ENCODE results near the gene RPL14.

RPL14 gene

DNA sequence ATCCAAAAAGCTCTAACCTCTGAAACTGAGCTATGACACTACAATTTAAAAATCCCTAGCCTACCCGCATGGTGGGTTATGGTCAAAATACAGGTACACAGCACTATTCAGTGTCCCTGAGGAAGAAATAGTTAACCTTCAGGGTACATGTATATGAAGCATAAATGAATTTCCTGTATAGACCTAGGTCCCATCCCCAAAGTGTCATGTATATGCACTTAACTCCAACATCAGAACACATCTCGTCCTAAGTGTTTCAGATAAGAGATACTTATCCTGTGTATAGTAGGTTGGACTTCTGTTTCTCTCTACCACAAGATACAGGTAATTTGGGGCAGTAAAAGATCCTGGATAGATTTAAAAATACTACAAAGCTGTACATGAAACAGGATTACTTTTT lies 6.4 kb downstream of the RPL14 start:
- no peak for DNase-seq (ENCODE audit: low spot score)

DNA sequence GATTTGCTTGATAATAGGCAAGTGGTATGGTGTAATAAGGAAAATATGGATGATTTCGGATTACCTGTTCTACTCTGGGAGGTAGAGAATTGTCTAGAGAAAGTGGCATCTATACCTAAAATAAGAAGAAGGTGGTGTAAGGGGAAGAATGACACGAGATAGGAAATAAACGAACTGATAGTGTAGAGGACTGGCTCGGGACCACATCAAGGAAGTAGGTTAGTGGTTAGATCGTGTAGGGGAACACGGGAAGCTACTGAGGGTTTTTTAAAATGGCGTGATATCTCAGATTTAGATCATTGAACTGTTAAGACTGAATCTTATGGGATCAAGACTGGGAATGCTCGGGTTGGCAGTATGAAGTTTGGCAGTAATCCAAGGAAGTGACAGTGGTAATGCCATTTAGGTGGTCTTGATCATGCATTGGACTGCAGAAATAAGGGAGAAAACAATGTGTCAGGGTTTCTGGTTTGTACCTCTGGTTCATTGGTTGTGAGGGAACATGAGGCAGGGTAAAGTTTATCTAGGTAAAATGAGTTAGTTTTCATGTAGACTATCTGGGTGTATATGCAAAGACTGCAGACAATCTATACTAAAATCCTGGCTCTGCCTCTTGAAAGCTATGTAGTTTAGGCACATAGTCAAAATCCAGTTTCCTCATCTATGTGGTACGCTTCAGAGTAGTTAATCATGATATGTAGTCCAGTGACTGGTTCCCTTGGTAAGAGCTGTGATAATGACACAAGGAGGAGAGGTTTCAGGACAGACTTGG lies 7.4 kb downstream of the RPL14 start:
- DNase-seq (ENCODE audit: low spot score) = no peak

DNA sequence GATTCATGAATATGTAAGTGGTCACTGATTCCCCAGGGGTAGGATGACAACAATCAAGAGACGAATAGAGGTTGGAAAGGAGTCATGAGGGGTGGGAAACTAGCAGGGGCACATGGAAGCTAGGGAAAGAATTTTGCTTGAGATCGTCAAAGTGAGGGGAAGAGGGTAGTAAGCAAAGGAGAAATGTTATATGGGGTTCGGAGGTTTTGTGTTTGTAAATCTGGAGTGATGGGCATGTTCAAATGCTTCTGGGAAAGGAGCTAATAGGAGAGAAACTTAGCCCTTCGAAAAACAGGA lies 7.9 kb downstream of the RPL14 start:
- DNase-seq (ENCODE audit: low spot score) = no peak

DNA sequence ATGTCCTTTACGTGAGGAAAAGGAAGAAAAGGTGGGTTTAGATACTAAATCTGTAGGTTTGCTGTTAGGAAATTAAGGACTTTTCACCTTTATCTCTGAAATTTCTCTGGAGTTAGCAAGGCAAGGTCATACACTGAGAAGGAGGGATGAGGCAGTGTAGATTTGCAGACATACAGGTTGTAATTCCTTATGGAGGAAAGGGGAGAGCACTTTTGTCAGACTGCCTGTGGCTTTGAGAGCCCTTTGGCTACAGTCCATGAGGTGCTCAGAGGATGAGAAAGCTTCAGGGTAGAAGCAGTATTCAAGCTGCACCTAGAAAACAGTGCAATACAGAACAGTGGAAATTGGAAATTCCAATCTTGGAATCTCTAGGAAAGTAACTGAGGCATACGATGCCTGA lies 8.3 kb downstream of the RPL14 start:
- DNase-seq (ENCODE audit: low spot score) = no peak

DNA sequence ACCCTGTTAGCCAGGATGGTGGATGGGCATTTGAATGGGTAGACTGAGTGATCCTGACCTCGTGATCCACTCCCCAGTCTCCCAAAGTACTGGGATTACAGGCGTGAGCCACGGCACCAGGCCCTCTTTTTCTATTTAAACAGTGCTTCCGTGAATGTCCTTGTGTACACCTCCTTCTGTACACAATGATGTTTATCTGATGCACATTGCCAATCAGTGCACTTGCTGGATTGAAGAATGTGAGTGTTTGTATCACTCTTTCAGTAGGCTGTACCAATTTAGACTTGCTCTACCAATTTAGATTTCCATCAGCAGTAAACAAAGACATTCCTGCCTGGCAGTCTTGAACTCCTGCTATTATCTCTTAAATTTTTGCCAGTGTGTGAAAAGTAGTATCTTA lies 10.9 kb downstream of the RPL14 start:
- no peak for DNase-seq (ENCODE audit: low spot score)

DNA sequence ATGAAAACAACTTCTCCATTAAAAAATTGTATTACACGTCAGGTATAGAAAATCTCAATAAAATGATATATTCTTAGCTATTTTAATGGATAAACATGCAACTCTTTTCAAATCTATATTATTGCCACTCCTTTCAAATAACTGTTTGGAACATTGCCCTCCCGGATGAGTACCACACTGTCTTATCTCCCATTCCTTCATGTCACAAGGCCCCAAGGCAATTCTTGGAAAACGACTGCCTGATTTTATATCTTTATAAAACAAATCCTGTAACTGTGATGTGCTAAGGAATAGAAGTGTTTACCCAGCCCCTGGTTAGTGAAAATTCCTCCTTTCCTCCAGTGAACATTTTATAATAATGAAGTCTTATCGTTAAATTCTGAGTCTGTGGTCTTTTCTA lies 13.6 kb downstream of the RPL14 start:
- no peak for DNase-seq (ENCODE audit: low spot score)

DNA sequence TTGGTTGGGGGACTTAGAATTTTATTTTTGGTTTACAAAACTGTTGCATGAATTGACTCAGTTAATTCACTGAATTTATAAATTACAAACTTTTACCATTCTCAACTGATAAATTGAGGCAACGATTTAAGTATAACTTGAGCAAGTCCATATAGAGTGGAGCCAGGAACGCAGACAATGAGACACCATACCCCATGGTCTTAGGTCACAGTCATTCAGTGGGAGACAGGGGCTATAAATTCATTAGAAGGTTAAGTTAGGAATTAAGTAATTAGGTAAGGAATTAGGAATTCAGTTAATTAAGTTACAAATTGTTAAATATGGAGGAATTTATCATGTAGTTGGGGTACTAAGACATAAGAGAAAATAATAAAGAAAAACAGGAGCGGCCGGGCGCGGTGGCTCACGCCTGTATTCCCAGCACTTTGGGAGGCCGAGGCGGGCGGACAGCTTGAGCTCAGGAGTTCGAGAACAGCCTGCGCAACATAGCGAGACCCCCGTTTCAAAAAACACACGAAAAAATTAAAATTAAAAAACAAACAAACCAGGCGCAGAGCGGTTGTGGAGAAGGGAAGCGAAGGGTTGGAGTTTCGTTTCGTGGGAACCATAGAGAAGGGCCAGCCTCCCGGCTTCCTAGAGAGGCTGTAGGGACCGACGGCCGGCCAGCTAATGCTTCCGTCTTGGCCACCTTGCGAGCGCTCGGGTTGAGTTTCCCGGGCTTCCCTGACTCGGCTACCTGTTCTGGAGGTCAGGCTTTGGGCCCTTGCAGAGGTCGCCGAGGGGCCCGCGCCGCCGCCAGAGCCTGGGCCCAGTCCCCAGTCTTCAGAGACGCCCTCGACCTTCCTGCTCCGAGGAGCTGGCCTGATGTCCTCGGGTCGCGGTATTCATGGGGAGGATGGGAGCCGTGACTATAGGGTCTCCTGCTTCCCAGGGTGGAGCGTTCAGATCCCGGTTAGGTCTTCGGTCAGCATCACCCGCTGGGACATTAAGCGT lies 19.6 kb downstream of the RPL14 start, which contains the start of gene ZNF619:
ZNF619 (plus strand) TSS at position 645 of the 993 bp plus-strand sequence. CDS start 858 bp downstream, outside the sequence.
- peak; percentile 63 for DNase-seq (ENCODE audit: low spot score)

DNA sequence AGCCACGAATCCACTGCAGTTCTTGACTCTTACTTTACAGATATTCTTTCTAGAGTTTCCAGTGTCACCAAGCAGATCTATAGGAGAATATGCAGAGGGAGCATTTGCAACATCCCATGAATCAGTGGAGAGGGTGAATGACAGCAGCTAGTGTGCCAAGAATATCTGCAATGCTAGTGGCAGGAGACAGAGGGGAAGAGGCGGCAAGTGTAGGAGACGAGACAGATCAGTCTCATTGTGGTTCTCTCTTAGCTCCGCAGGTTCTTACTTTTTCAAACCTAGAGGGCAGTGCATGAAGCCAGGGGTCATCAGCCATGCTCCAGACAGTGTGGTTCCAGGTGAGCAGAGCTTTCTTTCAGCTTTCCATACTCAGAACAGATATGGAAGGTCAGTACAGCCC lies 20.5 kb downstream of the RPL14 start:
- no peak for DNase-seq (ENCODE audit: low spot score)

DNA sequence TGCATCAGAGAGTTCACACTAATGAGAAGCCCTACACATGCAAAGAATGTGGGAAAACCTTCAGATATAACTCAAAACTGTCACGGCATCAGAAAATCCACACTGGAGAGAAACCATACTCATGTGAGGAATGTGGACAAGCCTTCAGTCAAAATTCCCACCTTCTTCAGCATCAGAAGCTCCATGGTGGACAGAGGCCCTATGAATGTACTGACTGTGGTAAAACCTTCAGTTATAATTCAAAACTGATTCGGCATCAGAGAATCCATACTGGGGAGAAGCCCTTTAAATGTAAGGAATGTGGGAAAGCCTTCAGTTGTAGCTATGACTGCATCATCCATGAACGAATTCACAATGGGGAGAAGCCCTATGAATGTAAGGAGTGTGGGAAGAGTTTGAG lies 30.0 kb downstream of the RPL14 start:
- DNase-seq (ENCODE audit: low spot score) = no peak

DNA sequence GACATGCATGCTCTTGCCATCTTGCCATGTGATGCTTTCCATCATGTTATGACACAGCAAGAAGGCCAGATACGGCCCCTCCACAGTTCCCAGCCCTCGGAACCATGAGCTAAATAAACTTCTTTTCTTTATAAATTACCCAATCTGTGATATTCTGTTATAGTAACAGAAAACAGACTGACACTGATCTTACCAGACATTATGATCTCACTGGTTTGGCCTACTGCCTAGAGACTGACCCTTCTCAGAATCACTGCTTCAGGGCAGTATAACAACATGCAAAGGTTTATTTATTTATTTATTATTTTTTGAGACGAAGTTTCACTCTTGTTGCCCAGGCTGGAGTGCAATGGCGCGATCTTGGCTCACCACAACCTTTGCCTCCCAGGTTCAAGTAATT lies 33.8 kb downstream of the RPL14 start:
- DNase-seq (ENCODE audit: low spot score) = no peak

DNA sequence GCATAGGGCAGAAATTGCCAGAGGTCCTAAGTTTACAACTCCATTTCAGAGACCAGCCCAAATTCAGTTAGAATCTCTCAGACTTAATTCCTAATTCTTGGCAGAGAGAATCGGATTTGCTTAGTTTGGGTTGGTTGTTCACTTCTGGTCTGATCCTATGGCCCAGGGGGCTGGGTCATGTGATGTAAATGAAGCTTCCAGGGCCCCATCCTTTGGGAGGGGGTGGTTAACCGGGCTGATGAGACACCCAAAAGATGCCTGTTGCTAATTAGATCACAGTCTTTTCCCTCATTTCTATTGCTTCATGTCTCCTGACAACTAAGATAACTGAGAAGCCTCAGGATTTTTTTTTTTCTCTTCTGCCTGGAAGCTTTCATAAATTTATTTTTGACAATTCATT lies 37.6 kb downstream of the RPL14 start:
- no peak for DNase-seq (ENCODE audit: low spot score)

DNA sequence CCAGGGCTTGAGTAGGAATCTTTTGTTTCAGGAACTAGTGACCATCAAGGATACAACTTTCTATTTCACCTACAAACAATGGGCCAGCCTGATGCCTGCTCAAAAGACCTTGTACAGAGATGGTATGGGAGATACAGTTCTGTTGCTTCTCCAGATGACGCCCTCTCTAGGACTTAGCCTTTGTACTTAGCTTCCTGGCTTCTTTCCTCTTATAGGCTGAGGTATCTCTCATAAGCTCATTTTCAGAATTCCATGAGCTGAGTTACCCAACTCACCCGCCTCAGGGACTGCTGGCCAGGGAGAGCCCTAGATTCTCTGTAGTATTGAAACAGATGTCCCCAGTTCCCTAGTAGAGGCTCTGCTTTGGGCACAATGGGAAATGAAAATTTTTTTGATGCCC lies 40.1 kb downstream of the RPL14 start:
- no peak for DNase-seq (ENCODE audit: low spot score)

DNA sequence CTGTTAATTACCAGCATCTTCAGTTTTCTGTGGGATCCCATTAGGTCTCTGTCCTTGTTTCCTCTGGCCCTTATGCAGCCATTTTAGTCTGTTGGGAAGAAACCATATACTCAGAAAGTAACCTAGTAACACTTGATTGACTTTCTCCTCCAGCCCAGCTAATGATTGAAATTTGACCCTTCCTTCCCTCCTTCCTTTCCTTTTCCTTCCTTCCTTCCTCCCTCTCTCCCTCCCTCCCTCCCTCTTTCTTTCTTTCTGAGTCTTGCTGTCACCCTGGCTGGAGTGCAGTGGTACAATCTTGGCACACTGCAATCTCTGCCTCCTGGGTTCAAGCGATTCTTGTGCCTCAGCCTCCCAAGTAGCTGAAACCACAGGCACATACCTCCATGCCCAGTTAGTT lies 42.8 kb downstream of the RPL14 start:
- no peak for DNase-seq (ENCODE audit: low spot score)

DNA sequence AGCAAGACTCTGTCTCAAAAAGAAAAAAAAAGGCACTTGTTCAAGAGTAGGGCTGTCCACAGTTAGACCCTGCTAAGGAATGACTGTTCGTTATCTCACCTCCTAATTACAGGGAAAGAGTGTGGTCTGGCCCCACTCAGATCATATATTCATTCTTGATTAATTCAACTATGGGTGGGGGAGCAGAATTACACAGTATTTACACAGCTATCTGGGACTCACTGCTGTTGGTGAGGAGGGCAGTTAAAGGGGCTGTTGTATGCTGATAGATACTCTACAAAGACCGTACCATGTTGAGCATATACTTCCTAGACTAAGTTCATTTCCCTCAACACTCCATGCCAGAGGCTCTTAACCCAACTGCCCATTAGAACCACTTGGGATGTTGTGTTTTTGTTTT lies 44.9 kb downstream of the RPL14 start:
- no peak for DNase-seq (ENCODE audit: low spot score)

DNA sequence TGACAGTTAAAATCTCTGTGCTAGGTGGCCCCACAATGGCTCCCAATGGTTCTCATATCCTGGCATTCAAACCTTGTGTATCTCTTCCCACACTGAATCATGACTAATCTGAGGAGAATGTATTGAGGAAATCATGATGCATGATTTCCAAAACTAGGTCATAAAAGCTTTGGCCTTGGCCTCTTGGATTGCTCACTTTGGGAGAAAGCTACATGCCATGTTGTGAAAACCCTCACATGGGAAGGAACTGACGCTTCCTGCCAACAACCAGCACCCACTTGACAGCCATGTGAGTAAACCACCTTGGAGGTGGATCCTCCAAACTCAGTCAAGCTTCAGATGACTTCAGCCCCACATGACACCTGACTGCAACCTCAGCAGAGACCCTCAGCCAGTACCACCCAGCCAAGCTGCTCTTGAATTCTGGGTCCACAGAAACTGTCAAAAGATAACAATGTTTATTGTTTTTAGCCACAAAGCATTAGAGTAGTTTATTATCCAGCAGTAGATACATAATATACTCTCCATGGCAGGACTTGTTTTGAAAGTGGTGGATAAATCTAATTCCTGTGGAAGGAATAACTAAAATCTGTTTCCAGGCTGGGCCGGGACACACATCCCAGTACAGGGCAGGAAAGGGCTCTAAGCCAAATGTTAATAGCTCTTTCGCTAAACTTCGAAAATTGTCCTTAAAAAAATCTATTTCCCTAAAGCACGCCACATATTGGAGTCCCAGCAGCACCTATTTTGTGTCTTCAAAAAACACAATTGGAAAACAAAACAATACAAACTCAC lies 47.7 kb downstream of the RPL14 start:
- no peak for DNase-seq (ENCODE audit: low spot score)

DNA sequence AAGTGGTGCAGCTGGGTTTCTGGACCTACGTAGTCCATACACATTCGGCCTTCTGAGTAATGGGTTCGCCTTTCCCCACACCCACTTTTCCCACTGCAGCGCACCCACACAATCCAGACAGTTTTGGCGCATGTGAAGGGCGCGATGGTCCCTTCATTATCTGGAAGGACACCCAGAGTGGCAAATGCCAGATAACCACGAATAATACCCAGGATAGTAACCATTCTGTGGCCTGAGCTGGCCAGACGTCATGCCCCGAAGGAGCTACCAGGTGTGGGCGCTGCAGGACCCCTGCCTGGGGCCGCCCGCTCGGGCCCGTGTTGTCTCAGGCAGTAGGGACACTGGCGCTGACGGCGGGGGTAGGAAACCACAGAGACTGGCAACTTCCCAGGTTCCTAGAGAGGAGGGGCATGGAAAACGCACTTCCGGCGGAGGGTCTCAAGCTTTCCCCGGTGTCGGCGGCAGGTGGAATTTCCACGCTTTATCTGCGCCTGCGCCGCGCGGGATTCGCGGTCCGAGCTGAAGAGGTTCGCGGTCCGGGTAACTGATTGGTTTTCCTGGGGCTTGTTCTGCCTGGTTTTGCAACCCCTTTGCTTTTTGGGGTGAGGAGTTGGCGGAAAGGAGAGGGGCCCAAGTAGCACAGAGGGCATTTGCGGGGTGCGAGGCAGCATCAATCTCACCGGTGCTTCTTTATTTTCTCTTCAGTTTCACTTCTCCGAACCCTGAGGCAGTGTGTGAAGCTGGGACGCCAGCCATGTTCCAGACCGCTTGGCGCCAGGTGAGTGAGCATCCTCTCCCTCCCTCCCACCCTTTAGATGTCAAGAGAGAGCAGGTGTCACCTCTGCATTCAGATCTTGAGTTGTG lies 48.7 kb downstream of the RPL14 start, which contains the start of gene ZNF620:
ZNF620 (plus strand) TSS at position 441 of the 864 bp plus-strand sequence; CDS start at position 755, 314 bp downstream.
- peak; percentile 77 for DNase-seq (ENCODE audit: low spot score)

DNA sequence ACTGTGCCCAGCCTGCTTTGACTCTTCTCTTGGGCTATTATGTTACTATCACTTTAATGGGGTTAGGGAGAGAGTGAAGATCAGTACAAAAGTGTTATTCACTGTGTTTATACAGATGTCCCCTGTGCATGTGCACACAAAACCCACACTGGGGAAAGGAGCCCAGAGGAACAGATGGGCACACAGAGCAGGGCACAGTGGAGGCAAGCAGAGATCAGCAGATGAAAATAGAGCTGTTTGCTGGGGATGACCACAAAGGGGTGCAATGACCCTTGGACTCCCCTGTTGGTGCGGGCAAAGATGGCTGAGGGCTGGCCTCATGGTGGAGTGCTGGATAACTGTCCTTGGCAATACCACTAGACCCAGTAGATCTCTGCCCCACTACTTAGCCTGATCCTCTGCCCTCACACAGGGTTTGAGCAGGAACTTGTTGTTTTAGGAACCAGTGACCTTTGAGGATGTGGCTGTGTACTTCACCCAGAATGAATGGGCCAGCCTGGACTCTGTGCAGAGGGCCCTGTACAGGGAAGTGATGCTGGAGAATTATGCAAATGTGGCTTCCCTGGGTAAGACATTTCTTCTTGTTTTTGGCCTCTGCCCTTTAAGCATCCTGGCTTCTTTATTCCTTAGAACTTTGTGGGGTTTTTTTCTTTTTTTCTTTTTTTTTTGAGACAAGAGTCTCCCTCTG lies 54.0 kb downstream of the RPL14 start:
- DNase-seq (ENCODE audit: low spot score) = peak; percentile 43

DNA sequence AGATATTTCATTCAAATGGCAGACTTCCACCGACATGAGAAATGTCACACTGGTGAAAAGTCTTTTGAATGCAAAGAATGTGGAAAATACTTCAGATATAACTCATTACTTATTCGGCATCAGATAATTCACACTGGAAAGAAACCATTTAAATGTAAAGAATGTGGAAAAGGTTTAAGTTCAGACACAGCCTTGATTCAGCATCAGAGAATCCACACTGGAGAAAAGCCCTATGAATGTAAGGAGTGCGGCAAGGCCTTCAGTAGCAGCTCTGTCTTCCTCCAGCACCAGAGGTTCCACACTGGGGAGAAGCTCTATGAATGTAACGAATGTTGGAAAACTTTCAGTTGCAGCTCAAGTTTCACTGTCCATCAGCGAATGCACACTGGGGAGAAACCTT lies 59.1 kb downstream of the RPL14 start:
- no peak for DNase-seq (ENCODE audit: low spot score)

DNA sequence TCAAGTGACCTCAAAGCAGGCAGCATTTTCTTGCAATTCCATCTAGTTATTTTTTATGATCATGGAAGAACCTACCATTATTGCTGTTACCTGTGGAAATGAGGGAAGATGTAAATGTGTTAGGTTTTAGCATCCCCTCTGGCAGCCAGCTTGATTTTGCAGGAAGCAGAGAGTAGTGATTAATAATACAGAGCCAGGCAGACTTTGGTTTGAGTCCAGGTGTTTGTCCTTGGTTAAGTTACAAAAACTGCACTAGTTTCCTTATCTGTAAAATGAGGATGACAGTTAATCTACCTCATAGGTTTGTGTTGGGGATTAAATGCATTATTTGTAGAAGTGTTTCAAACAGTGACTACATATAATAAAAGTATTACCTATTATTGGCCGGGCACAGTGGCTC lies 60.9 kb downstream of the RPL14 start:
- no peak for DNase-seq (ENCODE audit: low spot score)
